Retinal pigment epithelial cell (primary cell): ENCODE measurements around the gene VIPR2.
"Not testable (repeated sequence)": the region's sequence is repeated elsewhere in the genome, so short reads cannot be mapped to it uniquely, and the experiment has no call there.

Source experiments
- DNase-seq: peaks from one replicate; pipeline ENCODE4 v3.0.0-alpha.2; 2010; ENCODE audit warnings: low read depth
- H3K4me3 ChIP-seq: 2 replicates; pipeline ENCODE4 v1.5.1; 2011; ENCODE audit warnings: mild to moderate bottlenecking, low read length, control low read depth, moderate library complexity
- CTCF ChIP-seq: conservative IDR thresholded peaks from 2 replicates; pipeline ENCODE4 v1.5.1; 2011; ENCODE audit warnings: low read depth, low read length, control low read depth, inconsistent platforms

VIPR2 gene

GRCh38 chr7:159083001-159083697, 61.5 kb downstream of the VIPR2 start:
- TF ChIP-seq CTCF = no peak
- no peak for DNase-seq

GRCh38 chr7:159082075-159082474, 62.6 kb downstream of the VIPR2 start:
- H3K4me3 ChIP-seq, DNase-seq: not testable (repeated sequence)

More at GRCh38 chr7:159083001-159083697, 61.5 kb downstream of the VIPR2 start:
- no peak overlapping the region for H3K4me3 ChIP-seq

- TF ChIP-seq CTCF = no peak
- no peak for DNase-seq
- no peak overlapping the region for H3K4me3 ChIP-seq
These were observed 65.8 kb downstream of the VIPR2 start for GRCh38 chr7:159078911-159079270.

GRCh38 chr7:159078193-159078910, 66.3 kb downstream of the VIPR2 start:
- no peak for DNase-seq

GRCh38 chr7:159076333-159076732, 68.3 kb downstream of the VIPR2 start:
- TF ChIP-seq CTCF = no peak
- DNase-seq = no peak
- no peak overlapping the region for H3K4me3 ChIP-seq

More at GRCh38 chr7:159078193-159078910, 66.3 kb downstream of the VIPR2 start:
- no peak for TF ChIP-seq CTCF
- no peak overlapping the region for H3K4me3 ChIP-seq

- no peak for TF ChIP-seq CTCF
- H3K4me3 ChIP-seq = no peak overlapping the region
- DNase-seq = no peak
These were observed 69.0 kb downstream of the VIPR2 start for GRCh38 chr7:159075563-159076238.

- DNase-seq = no peak
- H3K4me3 ChIP-seq = no peak overlapping the region
- TF ChIP-seq CTCF = no peak
These were observed 73.4 kb downstream of the VIPR2 start for GRCh38 chr7:159071260-159071659.
